ENCODE data around the gene MLNR.

The MLNR gene

GRCh38 chr13:49220036-49220855, at the start of gene MLNR:
TSS of gene MLNR (plus strand) at chr13:49220338. CDS start at chr13:49220338, 0 bp downstream.
- peak; percentile 47 for DNase-seq

GRCh38 chr13:49171359-49171758, 48.8 kb upstream of the MLNR start:
- no peak for DNase-seq

GRCh38 chr13:49183672-49184325, 36.3 kb upstream of the MLNR start:
- DNase-seq, result no peak

GRCh38 chr13:49184621-49185020, 35.5 kb upstream of the MLNR start:
- no peak for DNase-seq

GRCh38 chr13:49185264-49185663, 34.9 kb upstream of the MLNR start:
- no peak for DNase-seq

- DNase-seq, result no peak
These were observed 29.2 kb upstream of the MLNR start for GRCh38 chr13:49190901-49191300.

GRCh38 chr13:49206641-49207040, 13.5 kb upstream of the MLNR start:
- DNase-seq, result no peak

- no peak for DNase-seq
These were observed 11.5 kb upstream of the MLNR start for GRCh38 chr13:49208619-49209018.

- no peak for DNase-seq
These were observed 10.0 kb upstream of the MLNR start for GRCh38 chr13:49210114-49210513.

- DNase-seq, result no peak
These were observed 9.5 kb upstream of the MLNR start for GRCh38 chr13:49210669-49211068.

- no peak for DNase-seq
These were observed 6.6 kb upstream of the MLNR start for GRCh38 chr13:49213539-49213938.

- no peak for DNase-seq
These were observed 5.9 kb upstream of the MLNR start for GRCh38 chr13:49213997-49214916.

GRCh38 chr13:49214917-49215376, 5.2 kb upstream of the MLNR start:
- peak; percentile 55 for DNase-seq

GRCh38 chr13:49216334-49216733, 3.8 kb upstream of the MLNR start:
- DNase-seq, result no peak

- no peak for DNase-seq
These were observed 2.1 kb upstream of the MLNR start for GRCh38 chr13:49217962-49218492.

- DNase-seq, result no peak
These were observed 1.6 kb upstream of the MLNR start for GRCh38 chr13:49218493-49219051.

- no peak for DNase-seq
These were observed 497 bp upstream of the MLNR start for GRCh38 chr13:49219647-49220035.

- peak; percentile 33 for DNase-seq
These were observed 885 bp downstream of the MLNR start for GRCh38 chr13:49220856-49221589.

- DNase-seq, result no peak
These were observed 1.4 kb downstream of the MLNR start for GRCh38 chr13:49221590-49221965.

- no peak for DNase-seq
These were observed 5.3 kb downstream of the MLNR start for GRCh38 chr13:49225223-49226042.

- no peak for DNase-seq
These were observed 6.5 kb downstream of the MLNR start for GRCh38 chr13:49226613-49227012.

Measured in femur (tissue), 1 donor.